Heart left ventricle (tissue), 16 donors: ENCODE measurements around the gene GLS2. TPM values are rescaled to one million over a fixed set of nuclear protein-coding genes. Genes with fewer than 3 reads are reported as not detected.

Experiments
- ATAC-seq, 4 donors: fragments of 200-7000 bp; cut with Tn5 transposase; one replicate each; pipeline ENCODE4 v1.9.1; 2020 to 2022; ENCODE audit warnings: moderate library complexity in 4 of 4, mild to moderate bottlenecking in 3 of 4, moderate number of reproducible peaks in 1 of 4
- DNase-seq, 5 donors: peaks; one replicate each; pipeline ENCODE4 v3.0.0-alpha.2; 2020
- H3K27ac ChIP-seq, 12 donors: fragments of 200-600 bp; sonication (generic) in 4 of 12; one replicate each; pipeline versions ENCODE4 v1.5.0 to v1.8.0; 2016 to 2022; ENCODE audit warnings: mild to moderate bottlenecking in 2 of 12
- H3K27me3 ChIP-seq, 9 donors: fragments of 200-600 bp; sonication (generic) in 2 of 9; one replicate each; pipeline versions ENCODE4 v1.5.1 to v1.8.0; 2016 to 2022; ENCODE audit warnings: mild to moderate bottlenecking in 3 of 9
- H3K36me3 ChIP-seq, 9 donors: fragments of 200-600 bp; sonication (generic) in 2 of 9; one replicate each; pipeline versions ENCODE4 v1.5.0 to v1.8.0; 2018 to 2022; ENCODE audit warnings: mild to moderate bottlenecking in 2 of 9
- H3K4me1 ChIP-seq, 12 donors: fragments of 200-600 bp; sonication (generic) in 4 of 12; one replicate each; pipeline versions ENCODE4 v1.5.0 to v1.8.0; 2016 to 2022; ENCODE audit warnings: mild to moderate bottlenecking in 3 of 12
- H3K4me3 ChIP-seq, 12 donors: fragments of 200-600 bp; sonication (generic) in 4 of 12; one replicate each; pipeline versions ENCODE4 v1.5.0 to v1.8.0; 2017 to 2022; ENCODE audit warnings: mild to moderate bottlenecking in 9 of 12, moderate library complexity in 4 of 12
- H3K9me3 ChIP-seq, 12 donors: fragments of 200-600 bp; sonication (generic) in 4 of 12; one replicate each; pipeline versions ENCODE4 v1.5.0 to v1.8.0; 2016 to 2022; ENCODE audit warnings: mild to moderate bottlenecking in 1 of 12
- CTCF ChIP-seq, 12 donors: fragments of 200-600 bp; sonication (generic) in 4 of 12; IDR thresholded peaks; one replicate each; pipeline versions ENCODE4 v1.5.0 to v1.8.0; 2018 to 2022; ENCODE audit warnings: antibody characterized with exemption in 12 of 12, mild to moderate bottlenecking in 5 of 12
- POLR2A ChIP-seq, 2 donors: fragments of 450-650 bp; IDR thresholded peaks; one replicate each; pipeline ENCODE4 v1.6.1; 2017; ENCODE audit warnings: antibody characterized with exemption in 2 of 2, mild to moderate bottlenecking in 2 of 2, moderate library complexity in 2 of 2
- WGBS, 4 donors: extraction: QIAGEN DNeasy Blood & Tissue Kit in 2 of 4; methylation state at CpG; one replicate each; pipeline versions ENCODE4 v1.1.5 to v1.1.7; 2013 to 2018; 5-methylcytosine and 5-hydroxymethylcytosine counted together
- intact Hi-C, 10 donors: fragments of 100-400 bp; cut with DNase I; formaldehyde crosslinking; loops; one replicate each; pipeline versions ENCODE4 v1.11.1 to v1.14.2; 2022
- long read RNA-seq, 3 donors: library from polyadenylated mRNA; unstranded; transcript quantifications; one replicate each; pipeline ENCODE4 v2.0.0, GENCODE V29; 2020 to 2021
- polyA plus RNA-seq, 2 donors: library from polyadenylated mRNA; stranded (reverse); fragments of 200-250 nt; gene quantifications; one replicate each; pipeline ENCODE4 v1.2.3, GENCODE V29; 2013
- total RNA-seq, 9 donors: library from RNA; depleted of rRNA in 2 of 9; stranded (reverse); fragments of >200 nt in 2 of 9; fragmentation: NEBNext Ultra II Directional in 3 of 9; extraction: Animal tissue kit (Norgen Biotek cat#: 25700) in 3 of 9; gene quantifications; one replicate each; pipeline versions ENCODE4 v1.1.0 to v1.2.4, GENCODE V29; 2016 to 2023
- donor health status: ischemic (EF 13 %, LVEDD 7.1; RV severe dilation, severe dysfunction).
- donor health status: healthy with polysubstance abuse.
- donor health status: DM: no; HTN: yes; CAD: no.
- donor health status: DM: no; HTN: no; CAD: no.
- donor health status: ischemic (EF 25% LVEDD 6.9; RV normal size, moderate dysfunction).
- donor health status: ischemic (EF 25% LVEDD 5.7; RV mildly dilated, moderate dysfunction).
- donor health status: healthy.
- donor health status: DM: yes; HTN: yes; CAD: no.
- donor health status: ischemic (EF 35%, LVEDD 5.7; RV mildly dilated, moderate dysfunction).
- donor health status: nonischemic (EF 11% LVEDD 7.7; RV severe dilation, severe dysfunction).
- donor health status: DM: yes; HTN: yes; CAD: no.
- donor health status: PGD.
- donor health status: ischemic (EF 29% LVEDD 5.4; RV normal size, mild dysfunction).
- donor health status: nonischemic (EF 23%, LVEDD 6.1; RV moderate dilation, normal function).

Gene GLS2
- 1 to 10 TPM in 4 of 9 donors, under 1 TPM in 5; 0.28 to 1.5 (median 0.82) TPM for total RNA-seq
- polyA plus RNA-seq, result under 1 TPM; 0.33 to 0.50 TPM
- long read RNA-seq, donor 1, partial matches to known transcripts, result 0 of 2 reads
- long read RNA-seq, donor 1, other reads (novel, unspliced or antisense), result 2 of 2 reads
- long read RNA-seq, donor 2, partial matches to known transcripts, result 0 of 1 reads
- long read RNA-seq, donor 2, other reads (novel, unspliced or antisense), result 1 of 1 reads
- long read RNA-seq, donor 3, partial matches to known transcripts, result 0 of 3 reads
- long read RNA-seq, donor 3, other reads (novel, unspliced or antisense), result 3 of 3 reads

DNA sequence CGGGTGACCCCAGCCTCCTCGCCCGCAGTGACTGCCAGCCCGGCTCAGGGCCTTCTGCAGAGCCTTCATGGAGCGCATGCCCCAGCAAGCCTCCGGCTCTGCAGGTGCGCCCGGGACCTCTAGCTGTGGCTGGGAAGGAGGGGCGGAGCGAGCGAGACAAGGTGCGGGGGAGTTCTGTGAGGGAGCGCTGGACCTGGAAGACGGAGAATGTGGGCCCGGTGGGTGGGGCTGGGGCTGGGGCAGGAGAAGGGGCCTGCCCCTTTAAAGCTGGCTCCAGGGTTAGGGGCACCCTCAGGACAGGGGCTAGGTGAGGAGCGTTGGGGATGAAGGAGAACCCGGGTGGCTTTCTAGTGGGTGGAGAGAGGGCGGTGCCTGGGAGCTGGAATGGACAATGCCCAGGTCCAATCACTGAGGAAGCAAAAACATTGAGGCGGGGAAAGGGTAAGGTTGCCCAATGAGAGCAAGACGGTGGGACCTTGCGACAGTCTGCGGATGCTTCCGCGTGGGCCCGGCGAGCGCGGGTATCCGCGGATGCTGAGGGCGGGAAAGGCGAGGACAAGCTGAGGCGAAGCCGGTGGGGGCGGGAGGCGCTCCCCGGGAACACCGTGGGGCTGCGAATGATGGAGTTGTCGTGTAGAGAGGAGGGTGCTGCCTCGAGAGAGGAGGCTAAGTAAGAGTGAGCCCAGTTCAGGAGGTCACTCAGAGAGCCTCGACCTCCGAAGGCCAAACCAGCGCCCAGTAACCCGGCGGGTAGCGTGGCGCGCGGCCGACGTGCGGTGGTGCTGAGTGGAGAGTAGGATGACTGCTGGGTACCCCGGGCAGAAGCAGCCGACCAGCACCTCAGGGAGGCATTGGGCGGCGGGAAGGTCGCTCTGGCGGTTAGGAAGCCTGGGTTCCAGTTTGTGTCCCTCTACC, at the start of gene GLS2:
Gene GLS2, minus strand, starts transcription at position 121 of the 915 bp plus-strand sequence. Its CDS starts 43 bp downstream, at position 78.
- WGBS, 4 donors, result 13 to 19% (median 18%) methylated on average over 44 to 59 of the region's 59 CpGs
- Histone ChIP-seq H3K27me3 (peaks cover 0 to 29% (median 0%) of the 10 kb centered on the region in 9 donors), H3K36me3 (no peaks in the 10 kb centered on the region), H3K9me3 (no peaks in the 10 kb centered on the region), H3K4me3 (peak within 1 kb of the TSS; percentile 21 to 83 (median 66)), H3K27ac (peak within 1 kb of the TSS in 2 of 12 donors; percentile 11 to 18), H3K4me1 (peaks cover 0 to 22% (median 9%) of the 10 kb centered on the region in 12 donors)
- ATAC-seq (peak; percentile 91 to 99 (median 98)), DNase-seq (peak; percentile 78 to 82 (median 81))
- intact Hi-C loops, result no loop called here
- TF ChIP-seq CTCF (IDR thresholded peaks at IDR 0.05), result no peak
- TF ChIP-seq POLR2A (IDR thresholded peaks at IDR 0.05), result no peak

DNA sequence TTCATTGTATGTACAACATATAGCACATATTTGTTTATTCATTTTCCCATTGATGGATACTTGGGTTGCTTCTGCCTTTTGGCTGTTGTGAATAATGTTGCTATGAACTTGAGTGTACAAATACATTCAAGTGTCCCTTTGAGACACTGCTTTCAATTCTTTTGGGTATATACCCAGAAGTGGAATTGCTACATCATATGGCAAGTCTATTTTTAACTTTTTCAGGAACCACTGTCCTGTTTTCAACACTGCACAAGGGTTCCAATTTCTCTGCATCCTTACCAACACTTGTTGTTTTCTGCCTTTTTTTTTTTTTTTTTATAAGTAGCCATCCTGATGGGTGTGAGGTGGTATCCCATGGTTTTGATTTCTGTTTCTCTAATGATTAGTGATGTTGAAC, 49.6 kb upstream of the GLS2 start:
- intact Hi-C loops, result no loop called here
- H3K4me3 ChIP-seq, result no peak overlapping the region
- H3K27me3 ChIP-seq, result no peaks in the 10 kb centered on the region
- peaks cover 0 to 19% (median 5%) of the 10 kb centered on the region in 9 donors for H3K36me3 ChIP-seq
- DNase-seq (no peak), ATAC-seq (no peak)
- TF ChIP-seq CTCF (IDR thresholded peaks at IDR 0.05) (no peak), POLR2A (IDR thresholded peaks at IDR 0.05) (no peak)
- H3K9me3 ChIP-seq, result no peaks in the 10 kb centered on the region
- H3K4me1 ChIP-seq, result peaks cover 0 to 35% (median 11%) of the 10 kb centered on the region in 12 donors
- peak overlapping the region in 1 of 12 donors; percentile 42 for H3K27ac ChIP-seq

- TF ChIP-seq CTCF (IDR thresholded peaks at IDR 0.05) (no peak), POLR2A (IDR thresholded peaks at IDR 0.05) (no peak)
- peaks cover 0 to 9% (median 0%) of the 10 kb centered on the region in 9 donors for H3K36me3 ChIP-seq
- no peak overlapping the region for H3K4me3 ChIP-seq
- DNase-seq, result no peak
- intact Hi-C loops, result no loop called here
- WGBS, 4 donors, result 70 to 75% (median 74%) methylated on average over 7 of the region's 7 CpGs
- H3K27ac ChIP-seq, result no peak overlapping the region
- no peak for ATAC-seq
- H3K27me3 ChIP-seq, result no peaks in the 10 kb centered on the region
- H3K4me1 ChIP-seq, result peaks cover 0 to 50% (median 25%) of the 10 kb centered on the region in 12 donors
- H3K9me3 ChIP-seq, result no peaks in the 10 kb centered on the region
Observed at GRCh38 chr12:56530390-56531055, 42.6 kb upstream of the GLS2 start.
